GM12878 (cell line): ENCODE measurements around the gene ZNRF3. TPM values are rescaled to one million over a fixed set of nuclear protein-coding genes. Genes with fewer than 3 reads are reported as not detected.
A peak's percentile ranks its signal among the peaks of the same experiment; 100 is the strongest.

Experiments
- ATAC-seq: fragments of 200-7000 bp; cut with Tn5 transposase; 3 replicates; pipeline ENCODE4 v1.9.1; 2020; ENCODE audit warnings: mild to moderate bottlenecking, moderate library complexity
- BruUV-seq: library from RNA; stranded (reverse); fragments of 400-500 nt; replicated peaks from 2 replicates; lab custom pipeline; 2021; lab: Mats Ljungman, UMichigan
- CTCF ChIA-PET: fragments of 300-600 bp; sonication (Branson Sonifier 250); formaldehyde crosslinking; extraction: SDS; loops from one replicate; lab custom pipeline; 2021; ENCODE audit warnings: inconsistent platforms; lab: Yijun Ruan, JAX
- POLR2A ChIA-PET: fragments of 350-600 bp; formaldehyde crosslinking; extraction: SDS; loops from one replicate; lab custom pipeline; 2021; ENCODE audit warnings: inconsistent platforms; lab: Charles Lee
- RAD21 ChIA-PET: fragments of 300-600 bp; sonication (Branson Sonifier 250); formaldehyde crosslinking; loops from one replicate; lab custom pipeline; 2023; ENCODE audit warnings: antibody characterized with exemption; ENCODE audit not compliant: unreplicated experiment; lab: Charles Lee
- SMC1A ChIA-PET: fragments of 300-600 bp; sonication (Branson Sonifier 250); formaldehyde crosslinking; loops from one replicate; lab custom pipeline; 2023; ENCODE audit not compliant: unreplicated experiment, uncharacterized antibody; lab: Charles Lee
- DNase-seq: peaks from one replicate; pipeline ENCODE4 v3.0.0-alpha.2; 2011; ENCODE audit warnings: low read depth, low spot score
- FAIRE-seq: peaks from 3 replicates; lab custom pipeline; 2011; peaks lifted over from hg19 to GRCh38; lab: Jason Lieb, UNC
- H2AFZ ChIP-seq: 2 replicates; pipeline ENCODE4 v1.6.0; 2011; ENCODE audit warnings: low read depth, low read length, control low read depth; ENCODE audit not compliant: control insufficient read depth
- H3K27ac ChIP-seq: 2 replicates; pipeline ENCODE4 v1.5.1; 2011; ENCODE audit warnings: control low read depth; ENCODE audit not compliant: control insufficient read depth, insufficient read depth
- H3K27me3 ChIP-seq, 2 experiments: replicated peaks in 1 of 2; 2 replicates each; pipeline versions ENCODE4 v1.6.0 to v1.6.1; 2011; ENCODE audit warnings: low read length in 1 of 2; ENCODE audit not compliant: control insufficient read depth in 2 of 2, insufficient read depth in 2 of 2
- H3K36me3 ChIP-seq, 2 experiments: 2 replicates each; pipeline ENCODE4 v1.5.1; 2011; ENCODE audit warnings: low read length in 1 of 2; ENCODE audit not compliant: control insufficient read depth in 2 of 2, insufficient read depth in 2 of 2
- H3K4me1 ChIP-seq: 2 replicates; pipeline ENCODE4 v1.6.1; 2011; ENCODE audit warnings: mild to moderate bottlenecking, low read length, moderate library complexity, mixed read lengths; ENCODE audit not compliant: control insufficient read depth, insufficient read depth
- H3K4me2 ChIP-seq: 2 replicates; pipeline ENCODE4 v1.6.0; 2011; ENCODE audit warnings: control low read depth; ENCODE audit not compliant: control insufficient read depth, insufficient read depth
- H3K4me3 ChIP-seq: fragments of 200-600 bp; sonication (generic); 2 replicates; pipeline ENCODE4 v1.5.1; 2016
- H3K79me2 ChIP-seq: 2 replicates; pipeline ENCODE4 v1.6.0; 2011; ENCODE audit warnings: low read length; ENCODE audit not compliant: control insufficient read depth, insufficient read depth
- H3K9ac ChIP-seq: 2 replicates; pipeline ENCODE4 v1.8.0; 2011; ENCODE audit warnings: low read length, control low read depth, mixed read lengths; ENCODE audit not compliant: control insufficient read depth, insufficient read depth
- H3K9me3 ChIP-seq: replicated peaks from 3 replicates; pipeline ENCODE4 v1.5.1; 2011; ENCODE audit warnings: mild to moderate bottlenecking, low read length; ENCODE audit not compliant: control insufficient read depth, insufficient read depth
- H4K20me1 ChIP-seq: 2 replicates; pipeline ENCODE4 v1.6.0; 2011; ENCODE audit not compliant: control insufficient read depth, insufficient read depth
- CBFB ChIP-seq: IDR thresholded peaks from 2 replicates; pipeline ENCODE4 v1.6.1; 2016; ENCODE audit warnings: antibody characterized with exemption, low read depth
- CUX1 ChIP-seq: IDR thresholded peaks from 2 replicates; pipeline ENCODE4 v1.6.1; 2012; ENCODE audit warnings: improper control_type of control experiment, low read depth, low read length; ENCODE audit not compliant: insufficient replicate concordance
- IKZF1 ChIP-seq: fragments of 450-650 bp; conservative IDR thresholded peaks from 2 replicates; pipeline ENCODE4 v1.6.1; 2017; ENCODE audit warnings: antibody characterized with exemption, mild to moderate bottlenecking
- MEF2B ChIP-seq: fragments of 450-650 bp; IDR thresholded peaks from 2 replicates; pipeline ENCODE4 v1.6.1; 2018; ENCODE audit warnings: mild to moderate bottlenecking, moderate library complexity; ENCODE audit not compliant: partially characterized antibody, poor library complexity, severe bottlenecking
- SPI1 ChIP-seq: IDR thresholded peaks from 2 replicates; pipeline ENCODE4 v1.6.1; 2011; ENCODE audit warnings: low read depth, mild to moderate bottlenecking, low read length, moderate library complexity, borderline replicate concordance; ENCODE audit not compliant: insufficient read depth
- WGBS: methylation state at CpG from one replicate; pipeline ENCODE4 v1.1.6; 2016; ENCODE audit warnings: low lambda C conversion rate; ENCODE audit not compliant: insufficient replicate concordance, insufficient coverage; ENCODE audit errors: missing lambda C conversion rate; 5-methylcytosine and 5-hydroxymethylcytosine counted together
- in situ Hi-C: fragments of 300-500 bp; cut with MboI; formaldehyde crosslinking; loops from 9 replicates; pipeline ENCODE4 v1.14.3; 2018; ENCODE audit warnings: mixed read lengths
- intact Hi-C: fragments of 100-400 bp; cut with micrococcal nuclease; formaldehyde crosslinking; loops from one replicate; pipeline ENCODE4 v1.14.2; 2022; ENCODE audit not compliant: unreplicated experiment
- polyA plus RNA-seq, 11 experiments: library from polyadenylated mRNA; depleted of rRNA in 4 of 11; unstranded in 6 of 11; stranded (reverse) in 5 of 11; fragments of >200 nt; fragmentation: Nextera tagmentation in 4 of 11; fragmentation: Illumina TruSeq in 1 of 11; extraction: Ambion mirVana in 4 of 11; extraction: Trizol in 1 of 11; gene quantifications; 1 replicate in 1 of 11; 2 replicates in 10 of 11; pipeline versions ENCODE4 v1.2.1 to v1.2.3, GENCODE V29; 2011 to 2016; ENCODE audit warnings: inconsistent platforms in 2 of 11, missing spikeins in 2 of 11, low read depth in 1 of 11
- total RNA-seq, 4 experiments: library from RNA; depleted of rRNA in 3 of 4; stranded (reverse); fragments of >200 nt in 3 of 4; fragmentation: Illumina TruSeq in 1 of 4; extraction: Trizol in 1 of 4; gene quantifications; 2 replicates each; pipeline versions ENCODE4 v1.2.1 to v1.2.3, GENCODE V29; 2013 to 2021

ZNRF3 gene
- total and polyA plus RNA-seq, 10 of the 15 experiments (the other 5 are each of a cell fraction or from before 2014, with no cell fraction given) = 0.05 to 2.4 (median 0.46) TPM

- H4K20me1 ChIP-seq = no peaks in the 10 kb centered on the region
- no peaks in the 10 kb centered on the region for H3K79me2 ChIP-seq
- ATAC-seq (no peak), FAIRE-seq (no peak), DNase-seq (no peak)
- in situ Hi-C loops = no loop called here
- ChIA-PET SMC1A (interaction anchor here (0.9 to 3.9 kb wide), 15 partner anchors 10 to 152 kb away, joined by 3 to 39 read pairs (median 4); no protein-coding TSS in a partner anchor), CTCF (interaction anchor here (0.5 to 1.2 kb wide), 10 partner anchors 12 to 148 kb away, joined by 3 to 6 read pairs (median 3); no protein-coding TSS in a partner anchor), POLR2A (interaction anchor here (0.7 to 1.6 kb wide), 7 partner anchors 9 to 315 kb away, joined by 3 to 4 read pairs (median 3); no protein-coding TSS in a partner anchor), RAD21 (interaction anchor here (0.9 to 7.1 kb wide), 6 partner anchors 10 to 153 kb away, joined by 3 to 65 read pairs (median 4); no protein-coding TSS in a partner anchor)
- H3K9me3 ChIP-seq = no peaks in the 10 kb centered on the region; the same call in 2 of the 3 replicates
- no peak overlapping the region for H2AFZ ChIP-seq
- TSS peak; percentile 31 for BruUV-seq
- no peak overlapping the region for H3K4me3 ChIP-seq
- no peak overlapping the region for H3K9ac ChIP-seq
- intact Hi-C loops = loop anchor here (5.0 kb wide), 1 partner anchor 69 kb away; no protein-coding TSS in a partner anchor
- H3K4me1 ChIP-seq = no peaks in the 10 kb centered on the region
- no peak for TF ChIP-seq CBFB
- H3K4me2 ChIP-seq = no peak overlapping the region
- 66% methylated on average over 4 of the region's 4 CpGs for WGBS
- no peak overlapping the region for H3K27ac ChIP-seq
- H3K36me3 ChIP-seq = no peaks in the 10 kb centered on the region
- peaks cover 0 to 3% of the 10 kb centered on the region in 2 experiments; a peak in 1 of 4 replicates for H3K27me3 ChIP-seq
These were observed 4.5 kb downstream of the ZNRF3 start for GRCh38 chr22:28887725-28888459.

GRCh38 chr22:28889478-28890024 is 6.2 kb downstream of the ZNRF3 start:
- ChIA-PET POLR2A (interaction anchor here (1.2 to 1.3 kb wide), 2 partner anchors 15 to 67 kb away, joined by 4 to 6 read pairs; no protein-coding TSS in a partner anchor), SMC1A (interaction anchor here (0.7 to 1.4 kb wide), 9 partner anchors 14 to 151 kb away, joined by 3 to 5 read pairs (median 4); no protein-coding TSS in a partner anchor), RAD21 (interaction anchor here (1.1 to 7.1 kb wide), 5 partner anchors 10 to 38 kb away, joined by 3 to 65 read pairs (median 6); no protein-coding TSS in a partner anchor), CTCF (interaction anchor here (0.5 to 0.6 kb wide), 2 partner anchors 15 to 34 kb away, joined by 3 read pairs; no protein-coding TSS in a partner anchor)
- Histone ChIP-seq H3K4me2 (no peak overlapping the region), H2AFZ (no peak overlapping the region), H3K36me3 (no peaks in the 10 kb centered on the region), H3K9ac (no peak overlapping the region), H3K4me1 (no peaks in the 10 kb centered on the region), H3K79me2 (no peaks in the 10 kb centered on the region), H4K20me1 (no peaks in the 10 kb centered on the region), H3K9me3 (no peaks in the 10 kb centered on the region), H3K4me3 (no peak overlapping the region), H3K27me3 (peaks cover 0 to 3% of the 10 kb centered on the region in 2 experiments; a peak in 1 of 4 replicates), H3K27ac (no peak overlapping the region)
- intact Hi-C loops = loop anchor here (5.0 kb wide), 1 partner anchor 68 kb away; no protein-coding TSS in a partner anchor
- TF ChIP-seq CUX1 (no peak), IKZF1 (0 out of 2 replicates have a peak, but pooled peaks have one; percentile 11), MEF2B (peak; percentile 47), SPI1 (no peak)
- in situ Hi-C loops = no loop called here
- 74% methylated on average over 6 of the region's 6 CpGs for WGBS
- no peak for DNase-seq
- ATAC-seq = peak; percentile 29
- no peak for FAIRE-seq
- no TSS peak for BruUV-seq
